NCI-H1417 (cell line): ENCODE data around the gene HMGCR.
"Not testable (repeated sequence)": the region's sequence is repeated elsewhere in the genome, so short reads cannot be mapped to it uniquely, and the experiment has no call there.

Experiments
- DNase-seq, 3 experiments: peaks; one replicate each; lab custom pipeline; 2025; lab: John Stamatoyannopoulos, UW

The HMGCR gene

DNA sequence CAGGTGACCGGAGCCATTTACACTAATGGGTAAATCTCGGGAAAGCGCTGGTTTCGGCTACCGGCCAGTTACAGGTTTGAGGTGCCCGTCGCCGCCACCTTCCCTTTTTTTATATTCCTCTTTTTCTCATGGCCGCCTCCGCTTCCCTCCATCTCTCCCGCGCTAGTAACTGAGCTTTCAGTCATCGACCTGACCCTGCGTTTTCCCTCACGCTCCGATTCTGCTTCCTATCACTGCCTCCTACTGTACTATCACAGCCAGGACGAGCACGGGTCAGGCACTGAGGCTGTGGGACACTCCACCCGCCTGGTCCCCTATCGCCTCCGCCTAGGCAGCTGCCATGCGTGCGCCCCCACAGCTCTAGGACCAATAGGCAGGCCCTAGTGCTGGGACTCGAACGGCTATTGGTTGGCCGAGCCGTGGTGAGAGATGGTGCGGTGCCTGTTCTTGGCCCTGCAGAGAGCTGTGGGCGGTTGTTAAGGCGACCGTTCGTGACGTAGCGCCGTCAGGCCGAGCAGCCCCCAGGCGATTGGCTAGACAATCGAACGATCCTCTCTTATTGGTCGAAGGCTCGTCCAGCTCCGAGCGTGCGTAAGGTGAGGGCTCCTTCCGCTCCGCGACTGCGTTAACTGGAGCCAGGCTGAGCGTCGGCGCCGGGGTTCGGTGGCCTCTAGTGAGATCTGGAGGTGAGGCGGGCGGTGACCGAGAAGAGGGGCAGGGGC lies at the start of gene HMGCR:
Gene HMGCR, plus strand, starts transcription at position 606 of the 722 bp plus-strand sequence. CDS start 5,386 bp downstream, outside the sequence.
- DNase-seq: peak; percentile 92 to 98 (median 97)

- DNase-seq: not testable (repeated sequence)
Measured at GRCh38 chr5:75291844-75292243, 45.2 kb upstream of the HMGCR start.

DNA sequence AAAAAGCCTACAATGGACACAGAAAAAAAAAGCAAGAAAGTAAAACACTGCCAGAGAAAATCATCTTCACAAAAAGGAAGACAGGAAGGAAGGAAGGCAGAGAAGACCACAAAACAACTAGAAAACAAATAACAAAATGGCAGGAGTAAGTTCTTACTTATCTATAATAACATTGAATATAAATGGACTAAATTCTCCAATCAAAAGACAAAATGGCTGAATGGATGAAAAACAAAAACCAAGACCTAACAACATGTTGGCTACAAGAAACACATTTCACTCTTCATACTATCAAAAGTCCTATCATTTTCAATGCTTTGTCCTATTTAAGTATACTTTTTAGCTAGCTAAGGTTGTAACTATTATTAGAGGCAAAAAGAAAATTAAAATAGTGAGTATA lies 36.9 kb upstream of the HMGCR start:
- no peak for DNase-seq

DNA sequence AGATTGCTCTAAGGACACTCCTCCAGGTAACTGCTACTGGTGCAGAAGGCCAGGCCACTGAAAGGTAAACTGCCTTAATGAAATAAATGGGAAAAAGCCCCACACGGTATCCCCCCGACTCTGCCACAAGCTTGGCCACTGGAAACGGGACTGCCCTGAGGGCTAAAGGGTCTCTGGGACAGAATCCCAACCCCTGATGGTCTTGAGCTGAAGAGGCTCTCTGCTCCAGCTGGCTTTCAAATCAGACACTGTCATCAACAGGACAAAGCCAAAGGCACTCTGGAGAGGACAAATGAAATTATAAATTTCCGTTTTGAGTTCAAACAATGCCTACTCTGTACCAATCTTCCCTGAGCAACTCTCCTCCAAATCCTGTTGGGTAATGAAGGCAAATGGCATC lies 33.6 kb upstream of the HMGCR start:
- DNase-seq: no peak

GRCh38 chr5:75304486-75304885 lies 32.5 kb upstream of the HMGCR start:
- not testable (repeated sequence) for DNase-seq

DNA sequence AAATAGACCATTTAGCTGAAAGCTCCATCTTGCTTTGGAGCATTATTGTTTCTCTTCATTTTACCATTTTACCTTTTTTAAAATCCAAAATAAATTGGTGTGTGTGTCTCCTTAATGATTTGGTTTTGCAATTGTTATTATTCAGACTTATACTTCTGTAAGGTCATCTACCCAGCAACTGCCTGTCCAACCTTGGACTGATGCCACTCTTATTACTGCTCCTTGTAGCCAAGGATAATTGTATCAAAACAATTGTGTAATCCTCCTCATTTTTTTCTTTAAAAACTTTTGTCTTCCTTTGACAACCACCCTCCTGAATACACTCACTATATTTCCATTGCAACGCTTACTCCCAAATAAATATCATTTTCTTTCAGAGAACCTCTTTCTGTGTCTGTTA lies 30.3 kb upstream of the HMGCR start:
- no peak for DNase-seq

GRCh38 chr5:75310212-75310611 lies 26.8 kb upstream of the HMGCR start:
- no peak for DNase-seq

- not testable (repeated sequence) for DNase-seq
Measured at GRCh38 chr5:75319148-75319547, 17.9 kb upstream of the HMGCR start.

- DNase-seq: no peak
Measured at GRCh38 chr5:75319638-75320037, 17.4 kb upstream of the HMGCR start.

DNA sequence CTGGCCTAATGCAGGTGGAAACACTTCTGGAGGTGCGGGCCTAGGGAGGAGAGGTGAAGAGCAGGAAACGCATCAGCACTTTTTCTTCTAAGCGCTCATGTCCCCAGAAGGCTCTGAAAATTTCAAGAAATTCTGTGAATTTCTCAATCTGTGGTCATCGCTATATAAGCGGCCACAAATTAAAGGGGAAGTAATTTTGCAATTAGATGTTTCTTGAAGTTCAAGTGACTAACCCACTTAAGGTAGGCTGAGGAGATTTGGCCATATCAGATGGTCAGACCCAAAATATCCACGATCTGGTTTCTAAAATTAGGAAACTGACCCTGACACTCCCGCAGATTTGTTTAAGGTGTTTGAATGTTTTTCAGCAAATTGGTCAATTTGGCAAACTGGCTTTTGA lies 16.6 kb upstream of the HMGCR start:
- DNase-seq: no peak

GRCh38 chr5:75322066-75322465 lies 15.0 kb upstream of the HMGCR start:
- DNase-seq: no peak

GRCh38 chr5:75324791-75325190 lies 12.2 kb upstream of the HMGCR start:
- DNase-seq: no peak

DNA sequence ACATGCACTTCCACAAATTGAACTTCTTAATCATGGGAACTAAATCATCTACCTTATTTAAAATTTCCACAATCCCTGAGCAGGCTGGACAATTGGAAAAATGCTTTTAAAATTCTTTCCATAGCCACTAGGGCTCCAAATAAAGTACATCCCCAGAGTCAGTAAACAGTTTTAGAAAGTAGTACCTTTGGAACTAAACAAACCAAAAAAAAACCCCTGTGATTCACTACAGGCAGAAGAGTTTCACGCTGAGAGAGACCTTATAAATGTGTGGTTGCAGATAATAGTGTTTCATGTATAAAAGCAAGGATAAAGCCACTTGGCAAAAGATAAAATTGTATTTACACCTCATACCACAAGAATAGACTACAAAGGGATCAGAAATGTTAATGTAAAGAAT lies 11.8 kb upstream of the HMGCR start:
- no peak for DNase-seq

GRCh38 chr5:75330404-75330803 lies 6.6 kb upstream of the HMGCR start:
- no peak for DNase-seq

- DNase-seq: no peak
Measured at GRCh38 chr5:75331095-75332090, 5.6 kb upstream of the HMGCR start.

GRCh38 chr5:75333759-75334158 lies 3.3 kb upstream of the HMGCR start:
- DNase-seq: not testable (repeated sequence)

DNA sequence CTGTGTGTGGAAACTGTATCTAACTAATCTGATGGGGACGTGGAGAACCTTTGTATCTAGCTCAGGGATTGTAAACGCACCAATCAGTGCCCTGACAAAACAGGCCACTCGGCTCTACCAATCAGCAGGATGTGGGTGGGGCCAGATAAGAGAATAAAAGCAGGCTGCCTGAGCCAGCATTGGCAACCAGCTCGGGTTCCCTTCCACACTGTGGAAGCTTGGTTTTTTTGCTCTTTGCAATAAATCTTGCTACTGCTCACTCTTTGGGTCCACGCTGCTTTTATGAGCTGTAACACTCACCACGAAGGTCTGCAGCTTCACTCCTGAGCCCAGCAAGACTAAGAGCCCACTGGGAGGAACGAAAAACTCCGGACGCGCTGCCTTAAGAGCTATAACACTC lies 2.6 kb upstream of the HMGCR start:
- DNase-seq: not testable (repeated sequence)

GRCh38 chr5:75335486-75335885 lies 1.5 kb upstream of the HMGCR start:
- no peak for DNase-seq

GRCh38 chr5:75335952-75336614 lies 937 bp upstream of the HMGCR start:
- peak; percentile 52 to 84 (median 68) for DNase-seq

DNA sequence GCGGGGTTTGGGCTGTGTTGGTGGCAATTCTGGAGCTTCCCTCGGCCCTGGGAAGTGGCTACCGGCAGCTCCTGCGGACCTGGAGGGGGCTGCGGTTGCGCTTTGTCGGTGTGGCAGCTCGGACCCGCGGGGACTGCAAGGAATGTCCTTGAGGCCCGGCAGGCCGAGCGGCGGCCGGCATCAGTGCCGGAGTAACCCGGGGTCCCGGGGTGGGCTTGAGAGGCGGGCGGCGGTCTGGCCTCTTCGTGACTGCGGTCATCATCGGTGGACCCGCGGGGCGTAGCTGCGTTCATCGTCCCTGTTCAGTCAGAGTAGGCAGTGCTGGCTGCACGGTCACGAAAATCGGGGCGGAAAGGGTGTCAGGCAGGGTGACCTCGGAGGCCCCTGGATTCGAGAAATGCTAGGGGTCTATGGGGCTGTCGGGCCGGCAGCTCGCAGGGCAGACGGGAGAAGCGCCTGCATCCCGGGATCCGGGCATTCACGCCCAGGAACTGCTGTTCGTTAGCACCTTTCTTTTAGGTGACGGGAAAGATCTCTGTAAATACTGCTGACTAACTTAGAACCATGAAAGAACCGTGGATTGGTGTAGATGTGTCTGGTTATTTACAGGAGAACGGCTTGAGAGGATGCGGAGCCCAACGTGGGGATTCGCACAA lies 474 bp downstream of the HMGCR start:
- DNase-seq: peak in 1 of 3 experiments; percentile 63

DNA sequence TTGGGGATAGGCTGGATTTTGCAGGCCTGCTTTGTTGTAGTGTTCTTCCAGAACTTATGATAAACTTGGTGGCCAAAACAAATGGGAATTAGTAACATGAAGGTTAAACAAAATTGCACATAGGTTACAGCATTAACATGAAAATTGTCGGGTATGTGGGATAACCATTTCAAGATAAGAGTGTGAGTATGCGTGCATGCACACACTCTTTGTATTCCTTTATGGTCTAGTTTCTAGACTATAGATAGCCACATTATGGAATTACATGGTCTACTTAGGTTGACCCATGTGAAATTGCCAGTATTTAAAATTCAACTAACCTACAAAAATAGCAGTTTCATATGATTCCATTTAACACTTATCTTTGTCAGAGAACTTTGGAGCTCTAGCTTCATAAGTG lies 1.4 kb downstream of the HMGCR start:
- DNase-seq: no peak
